ENCODE measurements around the gene PRPF40A.

DNA sequence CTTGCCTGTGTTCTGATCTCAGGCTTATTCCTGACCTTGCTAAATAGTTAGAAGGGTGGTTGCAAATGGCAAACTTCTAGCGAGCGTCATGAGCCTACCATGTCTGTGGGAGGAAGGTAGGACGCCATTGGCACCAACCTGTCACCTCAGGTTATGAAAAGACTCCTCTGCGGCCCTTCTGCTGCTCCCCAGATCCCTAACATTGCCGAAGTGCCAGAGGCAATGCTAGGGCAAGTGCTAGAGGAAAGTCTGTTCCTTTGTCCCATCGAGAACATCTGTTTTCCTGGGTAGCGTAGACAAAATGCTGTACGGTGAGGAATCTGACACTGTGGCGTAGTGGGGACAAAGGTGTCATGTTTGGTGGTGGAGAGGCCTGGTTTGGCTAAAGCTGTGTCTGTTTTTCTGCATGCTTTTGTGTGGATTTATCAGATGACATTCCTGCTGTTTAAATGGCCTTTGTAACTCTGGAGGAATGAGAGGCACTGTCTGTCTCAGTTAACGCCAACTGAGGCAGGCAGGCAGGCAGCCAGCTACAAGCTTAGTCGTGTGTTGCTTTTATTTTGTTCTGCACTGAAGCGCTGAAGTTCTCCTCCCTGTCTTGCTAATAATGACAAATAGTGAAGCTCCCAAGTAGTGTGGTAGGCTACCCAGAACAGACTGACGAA is 94.1 kb downstream of the PRPF40A start:
- no peak for TF ChIP-seq EZH2 (IDR thresholded peaks at IDR 0.05; ENCODE audit: borderline replicate concordance, low read length)
- TF ChIP-seq, protein P1, sequence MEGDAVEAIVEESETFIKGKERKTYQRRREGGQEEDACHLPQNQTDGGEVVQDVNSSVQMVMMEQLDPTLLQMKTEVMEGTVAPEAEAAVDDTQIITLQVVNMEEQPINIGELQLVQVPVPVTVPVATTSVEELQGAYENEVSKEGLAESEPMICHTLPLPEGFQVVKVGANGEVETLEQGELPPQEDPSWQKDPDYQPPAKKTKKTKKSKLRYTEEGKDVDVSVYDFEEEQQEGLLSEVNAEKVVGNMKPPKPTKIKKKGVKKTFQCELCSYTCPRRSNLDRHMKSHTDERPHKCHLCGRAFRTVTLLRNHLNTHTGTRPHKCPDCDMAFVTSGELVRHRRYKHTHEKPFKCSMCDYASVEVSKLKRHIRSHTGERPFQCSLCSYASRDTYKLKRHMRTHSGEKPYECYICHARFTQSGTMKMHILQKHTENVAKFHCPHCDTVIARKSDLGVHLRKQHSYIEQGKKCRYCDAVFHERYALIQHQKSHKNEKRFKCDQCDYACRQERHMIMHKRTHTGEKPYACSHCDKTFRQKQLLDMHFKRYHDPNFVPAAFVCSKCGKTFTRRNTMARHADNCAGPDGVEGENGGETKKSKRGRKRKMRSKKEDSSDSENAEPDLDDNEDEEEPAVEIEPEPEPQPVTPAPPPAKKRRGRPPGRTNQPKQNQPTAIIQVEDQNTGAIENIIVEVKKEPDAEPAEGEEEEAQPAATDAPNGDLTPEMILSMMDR (conservative IDR thresholded peaks at IDR 0.05 in 1 of 2, IDR thresholded peaks at IDR 0.05 in 1 of 2; ENCODE audit: extremely low read depth in 1 of 2, insufficient read depth in 1 of 2, low read depth in 1 of 2, low read length in 2 of 2) = no peak
